ENCODE results near the gene RFC2.

DNA sequence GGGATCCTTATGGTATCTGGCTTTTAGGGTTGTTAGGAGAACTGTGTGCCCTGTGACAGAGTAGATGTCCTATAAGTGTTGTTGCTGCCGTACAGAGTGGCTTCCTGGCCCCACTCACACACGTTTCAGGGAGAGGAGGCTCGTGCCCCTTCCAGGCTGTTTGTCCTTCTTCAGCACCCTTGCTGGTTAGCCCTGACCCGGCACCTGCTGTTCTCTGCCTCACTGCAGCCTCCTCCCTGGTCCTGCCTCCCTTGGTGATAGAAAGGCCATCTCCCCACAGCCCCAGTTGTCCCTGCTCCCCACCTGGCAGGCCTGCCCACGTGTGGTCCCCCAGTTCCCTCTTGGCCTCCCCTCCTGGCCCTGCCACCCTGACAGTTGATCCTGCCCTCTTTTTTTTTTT lies 37.3 kb upstream of the RFC2 start:
- TF ChIP-seq JUN (IDR thresholded peaks at IDR 0.05; ENCODE audit: low read depth, low read length), result no peak
- TF ChIP-seq BACH1 (IDR thresholded peaks at IDR 0.05; ENCODE audit: low read length), result no peak
- TF ChIP-seq, protein P1, sequence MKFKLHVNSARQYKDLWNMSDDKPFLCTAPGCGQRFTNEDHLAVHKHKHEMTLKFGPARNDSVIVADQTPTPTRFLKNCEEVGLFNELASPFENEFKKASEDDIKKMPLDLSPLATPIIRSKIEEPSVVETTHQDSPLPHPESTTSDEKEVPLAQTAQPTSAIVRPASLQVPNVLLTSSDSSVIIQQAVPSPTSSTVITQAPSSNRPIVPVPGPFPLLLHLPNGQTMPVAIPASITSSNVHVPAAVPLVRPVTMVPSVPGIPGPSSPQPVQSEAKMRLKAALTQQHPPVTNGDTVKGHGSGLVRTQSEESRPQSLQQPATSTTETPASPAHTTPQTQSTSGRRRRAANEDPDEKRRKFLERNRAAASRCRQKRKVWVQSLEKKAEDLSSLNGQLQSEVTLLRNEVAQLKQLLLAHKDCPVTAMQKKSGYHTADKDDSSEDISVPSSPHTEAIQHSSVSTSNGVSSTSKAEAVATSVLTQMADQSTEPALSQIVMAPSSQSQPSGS (IDR thresholded peaks at IDR 0.05; ENCODE audit: low read length), result no peak
- no peak for TF ChIP-seq EZH2 (IDR thresholded peaks at IDR 0.05; ENCODE audit: low read depth, low read length, severe bottlenecking)
- no peak for TF ChIP-seq CTCF (IDR thresholded peaks at IDR 0.05; ENCODE audit: control extremely low read depth in 1 of 3, insufficient read depth in 1 of 3, low read depth in 1 of 3, low read length in 3 of 3)
- TF ChIP-seq HDAC6 (IDR thresholded peaks at IDR 0.05; ENCODE audit: low read depth, low read length), result no peak
- TF ChIP-seq TAF1 (IDR thresholded peaks at IDR 0.05; ENCODE audit: low read depth, low read length), result no peak
- TF ChIP-seq EP300 (IDR thresholded peaks at IDR 0.05; ENCODE audit: borderline replicate concordance in 1 of 2, low read depth in 2 of 2, low read length in 2 of 2), result no peak
- TF ChIP-seq SP1 (IDR thresholded peaks at IDR 0.05; ENCODE audit: low read depth, low read length), result no peak
- TF ChIP-seq TEAD4 (IDR thresholded peaks at IDR 0.05; ENCODE audit: low read depth, low read length), result no peak

Data from H1 (cell line).